Activated CD4-positive, CD25-positive, alpha-beta regulatory T cell (primary cell): ENCODE measurements around the gene MCF2L2.

Experiments used
- DNase-seq, 4 experiments: peaks; one replicate each; lab custom pipeline; 2025; lab: John Stamatoyannopoulos, UW

MCF2L2 gene

GRCh38 chr3:183163563-183163962 lies 264.9 kb downstream of the MCF2L2 start:
- no peak for DNase-seq

GRCh38 chr3:183161552-183162336 lies 266.7 kb downstream of the MCF2L2 start:
- DNase-seq = no peak

- DNase-seq = no peak
These were observed 267.8 kb downstream of the MCF2L2 start for GRCh38 chr3:183160616-183161015.

- no peak for DNase-seq
These were observed 269.1 kb downstream of the MCF2L2 start for GRCh38 chr3:183159333-183159732.

GRCh38 chr3:183158551-183159006 lies 269.8 kb downstream of the MCF2L2 start:
- DNase-seq = no peak

GRCh38 chr3:183158113-183158512 lies 270.3 kb downstream of the MCF2L2 start:
- no peak for DNase-seq

GRCh38 chr3:183156266-183156665 lies 272.2 kb downstream of the MCF2L2 start:
- no peak for DNase-seq

- DNase-seq = no peak
These were observed 272.9 kb downstream of the MCF2L2 start for GRCh38 chr3:183155499-183155898.

GRCh38 chr3:183153210-183153950 lies 275.0 kb downstream of the MCF2L2 start:
- no peak for DNase-seq

GRCh38 chr3:183151821-183152351 lies 276.5 kb downstream of the MCF2L2 start:
- DNase-seq = no peak

- DNase-seq = no peak
These were observed 277.3 kb downstream of the MCF2L2 start for GRCh38 chr3:183151086-183151485.

GRCh38 chr3:183149915-183150750 lies 278.3 kb downstream of the MCF2L2 start:
- DNase-seq = no peak

- no peak for DNase-seq
These were observed 280.4 kb downstream of the MCF2L2 start for GRCh38 chr3:183148056-183148455.

- no peak for DNase-seq
These were observed 284.1 kb downstream of the MCF2L2 start for GRCh38 chr3:183144363-183144762.

GRCh38 chr3:183142199-183142598 lies 286.2 kb downstream of the MCF2L2 start:
- no peak for DNase-seq

- no peak for DNase-seq
These were observed 293.6 kb downstream of the MCF2L2 start for GRCh38 chr3:183134844-183135243.

- no peak for DNase-seq
These were observed 296.0 kb downstream of the MCF2L2 start for GRCh38 chr3:183132409-183132808.

GRCh38 chr3:183131735-183132134 lies 296.7 kb downstream of the MCF2L2 start:
- no peak for DNase-seq

- no peak for DNase-seq
These were observed 297.2 kb downstream of the MCF2L2 start for GRCh38 chr3:183131186-183131725.

- no peak for DNase-seq
These were observed 299.2 kb downstream of the MCF2L2 start for GRCh38 chr3:183129243-183129642.

- no peak for DNase-seq
These were observed 299.7 kb downstream of the MCF2L2 start for GRCh38 chr3:183128709-183129108.
